ENCODE data around the gene JAZF1. TPM values are rescaled to one million over a fixed set of nuclear protein-coding genes. Genes with fewer than 3 reads are reported as not detected.

JAZF1 gene
- total RNA-seq, 4 donors from 2014 or later, result 12.7 to 19.2 (median 14.7) TPM

DNA sequence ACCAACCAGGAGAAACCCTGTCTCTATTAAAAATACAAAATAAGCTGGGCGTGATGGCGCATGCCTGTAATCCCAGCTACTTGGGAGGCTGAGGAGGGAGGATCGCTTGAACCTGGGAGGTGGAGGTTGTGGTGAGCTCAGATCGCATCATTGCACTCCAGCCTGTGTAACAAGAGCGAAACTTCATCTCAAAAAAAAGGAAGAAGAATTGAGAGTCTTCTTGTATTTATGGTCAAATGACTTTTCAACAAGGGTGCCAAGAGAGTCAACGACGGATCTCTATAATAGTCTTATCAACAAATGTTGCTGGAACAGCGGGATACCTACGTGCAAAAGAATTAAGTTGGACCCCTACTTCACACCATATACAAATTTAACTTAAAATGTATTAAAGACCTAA lies 21.6 kb upstream of the JAZF1 start:
- TF ChIP-seq, protein P1, sequence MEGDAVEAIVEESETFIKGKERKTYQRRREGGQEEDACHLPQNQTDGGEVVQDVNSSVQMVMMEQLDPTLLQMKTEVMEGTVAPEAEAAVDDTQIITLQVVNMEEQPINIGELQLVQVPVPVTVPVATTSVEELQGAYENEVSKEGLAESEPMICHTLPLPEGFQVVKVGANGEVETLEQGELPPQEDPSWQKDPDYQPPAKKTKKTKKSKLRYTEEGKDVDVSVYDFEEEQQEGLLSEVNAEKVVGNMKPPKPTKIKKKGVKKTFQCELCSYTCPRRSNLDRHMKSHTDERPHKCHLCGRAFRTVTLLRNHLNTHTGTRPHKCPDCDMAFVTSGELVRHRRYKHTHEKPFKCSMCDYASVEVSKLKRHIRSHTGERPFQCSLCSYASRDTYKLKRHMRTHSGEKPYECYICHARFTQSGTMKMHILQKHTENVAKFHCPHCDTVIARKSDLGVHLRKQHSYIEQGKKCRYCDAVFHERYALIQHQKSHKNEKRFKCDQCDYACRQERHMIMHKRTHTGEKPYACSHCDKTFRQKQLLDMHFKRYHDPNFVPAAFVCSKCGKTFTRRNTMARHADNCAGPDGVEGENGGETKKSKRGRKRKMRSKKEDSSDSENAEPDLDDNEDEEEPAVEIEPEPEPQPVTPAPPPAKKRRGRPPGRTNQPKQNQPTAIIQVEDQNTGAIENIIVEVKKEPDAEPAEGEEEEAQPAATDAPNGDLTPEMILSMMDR (IDR thresholded peaks at IDR 0.05), result no peak
- TF ChIP-seq POLR2A (IDR thresholded peaks at IDR 0.05), result no peak
- Histone ChIP-seq H3K36me3 (no peaks in the 10 kb centered on the region), H3K27me3 (no peaks in the 10 kb centered on the region), H3K9me3 (no peaks in the 10 kb centered on the region), H3K4me1 (no peaks in the 10 kb centered on the region), H3K27ac (no peak overlapping the region), H3K4me3 (replicated peaks in 1 of 3) (no peak overlapping the region)
- intact Hi-C loops (cut with DNase I), result no loop called here
- no peak for DNase-seq
- WGBS, 2 donors, result 91 to 96% methylated on average over 9 of the region's 9 CpGs

- WGBS, 2 donors, result 58 to 69% methylated on average over 1 of the region's 1 CpG
- intact Hi-C loops (cut with DNase I), result no loop called here
- TF ChIP-seq, protein P1 (IDR thresholded peaks at IDR 0.05), result no peak
- TF ChIP-seq POLR2A (IDR thresholded peaks at IDR 0.05), result no peak
- H3K27ac ChIP-seq, result no peak overlapping the region
- H3K27me3 ChIP-seq, result no peaks in the 10 kb centered on the region
- no peaks in the 10 kb centered on the region for H3K4me1 ChIP-seq
- H3K36me3 ChIP-seq, result no peaks in the 10 kb centered on the region
- DNase-seq, result no peak
- H3K4me3 ChIP-seq (replicated peaks in 1 of 3), result no peak overlapping the region
- H3K9me3 ChIP-seq, result no peaks in the 10 kb centered on the region
These were observed 20.5 kb upstream of the JAZF1 start for GRCh38 chr7:28201131-28201530.

DNA sequence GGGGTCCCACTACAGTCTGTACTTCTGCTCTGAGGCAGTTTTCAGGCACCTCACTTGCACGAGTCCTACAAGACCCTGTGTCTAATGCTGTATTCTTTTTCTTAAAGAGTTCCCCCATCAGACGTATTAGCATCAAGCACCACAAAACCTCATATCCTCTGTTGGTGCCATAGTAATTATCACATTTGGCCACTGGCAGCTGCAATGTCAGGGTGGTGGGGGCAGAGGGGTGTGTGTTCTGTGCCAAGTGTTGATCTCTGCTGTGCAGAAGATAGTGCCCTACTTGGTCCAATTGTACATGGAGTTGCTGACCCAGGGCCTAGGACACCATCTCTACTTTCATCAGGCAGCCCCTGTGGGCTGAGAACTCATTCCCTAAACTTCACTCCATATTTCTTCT lies 20.0 kb upstream of the JAZF1 start:
- TF ChIP-seq, protein P1 (IDR thresholded peaks at IDR 0.05), result no peak
- no peak for TF ChIP-seq POLR2A (IDR thresholded peaks at IDR 0.05)
- WGBS, 2 donors, result 76 to 87% methylated on average over 2 of the region's 2 CpGs
- intact Hi-C loops (cut with DNase I), result no loop called here
- Histone ChIP-seq H3K27ac (no peak overlapping the region), H3K4me1 (no peaks in the 10 kb centered on the region), H3K36me3 (no peaks in the 10 kb centered on the region), H3K4me3 (replicated peaks in 1 of 3) (no peak overlapping the region), H3K9me3 (no peaks in the 10 kb centered on the region), H3K27me3 (no peaks in the 10 kb centered on the region)
- DNase-seq, result no peak

GRCh38 chr7:28199021-28199510 lies 18.5 kb upstream of the JAZF1 start:
- Histone ChIP-seq H3K36me3 (no peaks in the 10 kb centered on the region), H3K9me3 (no peaks in the 10 kb centered on the region), H3K4me1 (no peaks in the 10 kb centered on the region), H3K27me3 (no peaks in the 10 kb centered on the region), H3K4me3 (replicated peaks in 1 of 3) (no peak overlapping the region), H3K27ac (no peak overlapping the region)
- 80 to 88% methylated on average over 3 of the region's 3 CpGs for WGBS, 2 donors
- intact Hi-C loops (cut with DNase I), result no loop called here
- DNase-seq, result no peak
- TF ChIP-seq, protein P1 (IDR thresholded peaks at IDR 0.05), result no peak
- TF ChIP-seq POLR2A (IDR thresholded peaks at IDR 0.05), result no peak

DNA sequence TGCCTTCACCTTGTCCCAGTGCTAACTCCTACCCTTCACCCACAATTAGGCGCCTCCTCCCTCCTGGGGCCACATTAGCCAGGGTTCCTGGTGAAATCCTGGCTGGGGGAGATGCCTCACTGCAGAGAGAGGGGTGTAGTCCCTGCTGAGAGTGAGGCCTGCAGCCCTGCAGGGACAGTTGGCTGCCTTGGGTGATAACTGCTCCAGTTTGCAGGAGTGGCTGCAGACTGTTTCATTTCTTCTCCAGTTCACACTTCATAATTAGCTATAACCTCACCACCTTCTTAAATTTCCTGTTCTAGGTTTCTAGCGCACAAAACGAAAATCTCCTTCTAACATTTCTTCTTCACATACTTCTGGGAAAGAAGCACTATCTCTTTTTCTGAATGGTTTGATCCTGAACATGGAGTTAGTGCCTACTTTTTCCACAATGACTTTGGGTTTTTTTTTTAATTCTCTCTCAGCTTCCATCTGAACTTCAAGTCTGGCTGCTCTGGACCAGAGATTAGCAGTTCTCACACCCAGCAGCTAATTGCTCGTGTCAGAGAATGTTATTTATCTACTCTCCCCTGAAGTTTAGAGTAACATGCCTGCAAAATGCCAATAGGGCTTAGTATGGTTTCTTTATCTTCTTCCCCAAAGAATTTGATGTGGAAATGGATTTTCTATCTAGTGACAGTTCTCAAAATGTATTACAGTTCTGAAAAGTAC lies 15.5 kb upstream of the JAZF1 start:
- no peaks in the 10 kb centered on the region for H3K9me3 ChIP-seq
- H3K4me1 ChIP-seq, result no peaks in the 10 kb centered on the region
- no peaks in the 10 kb centered on the region for H3K27me3 ChIP-seq
- no peak for DNase-seq
- TF ChIP-seq POLR2A (IDR thresholded peaks at IDR 0.05), result no peak
- TF ChIP-seq, protein P1 (IDR thresholded peaks at IDR 0.05), result no peak
- H3K36me3 ChIP-seq, result no peaks in the 10 kb centered on the region
- no peak overlapping the region for H3K27ac ChIP-seq
- 90 to 91% methylated on average over 4 of the region's 4 CpGs for WGBS, 2 donors
- no peak overlapping the region for H3K4me3 ChIP-seq (replicated peaks in 1 of 3)
- intact Hi-C loops (cut with DNase I), result no loop called here
